HEK293T (cell line): Measurements from ENCODE around the gene VAV3.

Source experiments
- ARNT ChIP-seq: fragments of 450-650 bp; IDR thresholded peaks from 2 replicates; pipeline ENCODE4 v1.6.1; 2017; ENCODE audit warnings: mild to moderate bottlenecking
- CTBP1 ChIP-seq: fragments of 450-650 bp; IDR thresholded peaks from 2 replicates; pipeline ENCODE4 v1.6.1; 2016; ENCODE audit warnings: borderline replicate concordance
- ELF4 ChIP-seq: fragments of 450-650 bp; IDR thresholded peaks from 2 replicates; pipeline ENCODE4 v1.6.1; 2017; ENCODE audit warnings: antibody characterized with exemption
- FOXA1 ChIP-seq: fragments of 450-650 bp; IDR thresholded peaks from 2 replicates; pipeline ENCODE4 v1.6.1; 2016; ENCODE audit warnings: mild to moderate bottlenecking
- FOXK2 ChIP-seq: fragments of 450-650 bp; IDR thresholded peaks from 2 replicates; pipeline ENCODE4 v1.6.1; 2016; ENCODE audit warnings: mild to moderate bottlenecking
- FOXM1 ChIP-seq: fragments of 450-650 bp; IDR thresholded peaks from 2 replicates; pipeline ENCODE4 v1.6.1; 2017; ENCODE audit warnings: mild to moderate bottlenecking, borderline replicate concordance
- HDGF ChIP-seq: fragments of 450-650 bp; IDR thresholded peaks from 2 replicates; pipeline ENCODE4 v1.6.1; 2017; ENCODE audit warnings: antibody characterized with exemption, borderline replicate concordance
- L3MBTL2 ChIP-seq: fragments of 450-650 bp; conservative IDR thresholded peaks from 2 replicates; pipeline ENCODE4 v1.6.1; 2016; ENCODE audit warnings: mild to moderate bottlenecking
- LEF1 ChIP-seq: fragments of 450-650 bp; IDR thresholded peaks from 2 replicates; pipeline ENCODE4 v1.6.1; 2017; ENCODE audit warnings: mild to moderate bottlenecking, borderline replicate concordance
- NFRKB ChIP-seq: fragments of 450-650 bp; IDR thresholded peaks from 2 replicates; pipeline ENCODE4 v1.6.1; 2016; ENCODE audit warnings: mild to moderate bottlenecking, moderate library complexity
- SP1 ChIP-seq: fragments of 450-650 bp; IDR thresholded peaks from 2 replicates; pipeline ENCODE4 v1.6.1; 2017
- SUZ12 ChIP-seq: fragments of 450-650 bp; IDR thresholded peaks from 2 replicates; pipeline ENCODE4 v1.6.1; 2016; ENCODE audit warnings: mild to moderate bottlenecking
- TARDBP ChIP-seq: fragments of 450-650 bp; IDR thresholded peaks from 2 replicates; pipeline ENCODE4 v1.6.1; 2016
- ZNF384 ChIP-seq: fragments of 450-650 bp; IDR thresholded peaks from 2 replicates; pipeline ENCODE4 v1.6.1; 2016

DNA sequence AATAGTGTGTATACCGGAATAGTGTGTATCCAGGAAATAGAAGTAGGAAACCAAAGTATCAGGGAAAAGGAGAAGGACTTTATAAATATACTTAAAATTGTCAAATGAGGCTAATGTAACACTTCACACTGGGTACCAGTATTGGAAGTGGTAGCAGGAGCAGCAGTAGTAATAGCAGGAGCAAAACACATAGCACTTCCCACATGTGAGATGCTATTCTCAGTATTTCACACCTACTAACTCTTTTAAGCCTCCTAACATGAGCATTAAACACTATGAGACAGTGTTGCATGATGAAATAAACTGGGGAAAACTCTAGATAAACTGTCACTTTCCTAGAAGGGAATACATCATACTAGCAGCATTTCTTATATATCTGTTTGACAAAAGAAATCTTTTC, 376.7 kb downstream of the VAV3 start:
- TF ChIP-seq SP1 (no peak), FOXA1 (no peak), TARDBP (no peak), FOXM1 (no peak), FOXK2 (no peak), NFRKB (no peak), ARNT (no peak), LEF1 (no peak), CTBP1 (no peak), HDGF (no peak), ELF4 (no peak), L3MBTL2 (no peak), ZNF384 (no peak), SUZ12 (no peak)
